Panc1 (cell line): ENCODE data around the gene MCEE.

ENCODE experiments used
- TF ChIP-seq, protein P1 (sequence below): fragments of 450-650 bp; IDR thresholded peaks from 2 replicates; pipeline ENCODE4 v1.5.1; 2017; ENCODE audit warnings: mild to moderate bottlenecking
- TF ChIP-seq, protein P2 (sequence below), 2 experiments: IDR thresholded peaks; 2 replicates each; pipeline ENCODE4 v1.6.1; 2011 to 2012; ENCODE audit warnings: low read depth in 2 of 2, control low read depth in 1 of 2, low read length in 1 of 2, mild to moderate bottlenecking in 1 of 2, moderate library complexity in 1 of 2; ENCODE audit not compliant: insufficient read depth in 1 of 2

- TF ChIP-seq, protein P1, sequence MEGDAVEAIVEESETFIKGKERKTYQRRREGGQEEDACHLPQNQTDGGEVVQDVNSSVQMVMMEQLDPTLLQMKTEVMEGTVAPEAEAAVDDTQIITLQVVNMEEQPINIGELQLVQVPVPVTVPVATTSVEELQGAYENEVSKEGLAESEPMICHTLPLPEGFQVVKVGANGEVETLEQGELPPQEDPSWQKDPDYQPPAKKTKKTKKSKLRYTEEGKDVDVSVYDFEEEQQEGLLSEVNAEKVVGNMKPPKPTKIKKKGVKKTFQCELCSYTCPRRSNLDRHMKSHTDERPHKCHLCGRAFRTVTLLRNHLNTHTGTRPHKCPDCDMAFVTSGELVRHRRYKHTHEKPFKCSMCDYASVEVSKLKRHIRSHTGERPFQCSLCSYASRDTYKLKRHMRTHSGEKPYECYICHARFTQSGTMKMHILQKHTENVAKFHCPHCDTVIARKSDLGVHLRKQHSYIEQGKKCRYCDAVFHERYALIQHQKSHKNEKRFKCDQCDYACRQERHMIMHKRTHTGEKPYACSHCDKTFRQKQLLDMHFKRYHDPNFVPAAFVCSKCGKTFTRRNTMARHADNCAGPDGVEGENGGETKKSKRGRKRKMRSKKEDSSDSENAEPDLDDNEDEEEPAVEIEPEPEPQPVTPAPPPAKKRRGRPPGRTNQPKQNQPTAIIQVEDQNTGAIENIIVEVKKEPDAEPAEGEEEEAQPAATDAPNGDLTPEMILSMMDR, result no peak
- TF ChIP-seq, protein P2, sequence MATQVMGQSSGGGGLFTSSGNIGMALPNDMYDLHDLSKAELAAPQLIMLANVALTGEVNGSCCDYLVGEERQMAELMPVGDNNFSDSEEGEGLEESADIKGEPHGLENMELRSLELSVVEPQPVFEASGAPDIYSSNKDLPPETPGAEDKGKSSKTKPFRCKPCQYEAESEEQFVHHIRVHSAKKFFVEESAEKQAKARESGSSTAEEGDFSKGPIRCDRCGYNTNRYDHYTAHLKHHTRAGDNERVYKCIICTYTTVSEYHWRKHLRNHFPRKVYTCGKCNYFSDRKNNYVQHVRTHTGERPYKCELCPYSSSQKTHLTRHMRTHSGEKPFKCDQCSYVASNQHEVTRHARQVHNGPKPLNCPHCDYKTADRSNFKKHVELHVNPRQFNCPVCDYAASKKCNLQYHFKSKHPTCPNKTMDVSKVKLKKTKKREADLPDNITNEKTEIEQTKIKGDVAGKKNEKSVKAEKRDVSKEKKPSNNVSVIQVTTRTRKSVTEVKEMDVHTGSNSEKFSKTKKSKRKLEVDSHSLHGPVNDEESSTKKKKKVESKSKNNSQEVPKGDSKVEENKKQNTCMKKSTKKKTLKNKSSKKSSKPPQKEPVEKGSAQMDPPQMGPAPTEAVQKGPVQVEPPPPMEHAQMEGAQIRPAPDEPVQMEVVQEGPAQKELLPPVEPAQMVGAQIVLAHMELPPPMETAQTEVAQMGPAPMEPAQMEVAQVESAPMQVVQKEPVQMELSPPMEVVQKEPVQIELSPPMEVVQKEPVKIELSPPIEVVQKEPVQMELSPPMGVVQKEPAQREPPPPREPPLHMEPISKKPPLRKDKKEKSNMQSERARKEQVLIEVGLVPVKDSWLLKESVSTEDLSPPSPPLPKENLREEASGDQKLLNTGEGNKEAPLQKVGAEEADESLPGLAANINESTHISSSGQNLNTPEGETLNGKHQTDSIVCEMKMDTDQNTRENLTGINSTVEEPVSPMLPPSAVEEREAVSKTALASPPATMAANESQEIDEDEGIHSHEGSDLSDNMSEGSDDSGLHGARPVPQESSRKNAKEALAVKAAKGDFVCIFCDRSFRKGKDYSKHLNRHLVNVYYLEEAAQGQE (IDR thresholded peaks at IDR 0.05; ENCODE audit: insufficient read depth in 1 of 2, low read depth in 2 of 2, low read length in 1 of 2), result no peak
Observed at GRCh38 chr2:71082402-71083252, 47.4 kb downstream of the MCEE start.
